Smooth muscle cell (in vitro differentiated cells): ENCODE results near the gene DSCAM. TPM values are rescaled to one million over a fixed set of nuclear protein-coding genes. Genes with fewer than 3 reads are reported as not detected.

Source experiments
- DNase-seq: peaks from one replicate; lab custom pipeline; 2025; ENCODE audit not compliant: unreplicated experiment; lab: John Stamatoyannopoulos, UW
- H2AFZ ChIP-seq: fragments of 200-600 bp; sonication (generic); 2 replicates; pipeline ENCODE4 v1.6.0; 2016; ENCODE audit warnings: antibody characterized with exemption, low read depth, mild to moderate bottlenecking
- H3F3A ChIP-seq: fragments of 200-600 bp; sonication (generic); 2 replicates; pipeline ENCODE4 v1.6.0; 2017; ENCODE audit warnings: antibody characterized with exemption, low read depth
- H3K27ac ChIP-seq: fragments of 200-600 bp; sonication (generic); 2 replicates; pipeline ENCODE4 v1.5.1; 2016; ENCODE audit warnings: low read depth, mild to moderate bottlenecking
- H3K27me3 ChIP-seq: fragments of 200-600 bp; sonication (generic); 2 replicates; pipeline ENCODE4 v1.6.1; 2016; ENCODE audit warnings: low read depth, mild to moderate bottlenecking
- H3K36me3 ChIP-seq: fragments of 200-600 bp; sonication (generic); 2 replicates; pipeline ENCODE4 v1.5.1; 2016; ENCODE audit warnings: low read depth
- H3K4me1 ChIP-seq: fragments of 200-600 bp; sonication (generic); 2 replicates; pipeline ENCODE4 v1.5.1; 2016; ENCODE audit warnings: low read depth
- H3K4me2 ChIP-seq: fragments of 200-600 bp; sonication (generic); 2 replicates; pipeline ENCODE4 v1.6.0; 2016; ENCODE audit warnings: mild to moderate bottlenecking
- H3K4me3 ChIP-seq: fragments of 200-600 bp; sonication (generic); 2 replicates; pipeline ENCODE4 v1.5.1; 2016; ENCODE audit warnings: mild to moderate bottlenecking
- H3K79me2 ChIP-seq: fragments of 200-600 bp; sonication (generic); 2 replicates; pipeline ENCODE4 v1.6.0; 2016; ENCODE audit warnings: low read depth, mild to moderate bottlenecking
- H3K9ac ChIP-seq: fragments of 200-600 bp; sonication (generic); 2 replicates; pipeline ENCODE4 v1.6.0; 2016; ENCODE audit warnings: low read depth
- H3K9me3 ChIP-seq: fragments of 200-600 bp; sonication (generic); replicated peaks from 2 replicates; pipeline ENCODE4 v1.5.1; 2016; ENCODE audit warnings: low read depth
- H4K20me1 ChIP-seq: fragments of 200-600 bp; sonication (generic); 2 replicates; pipeline ENCODE4 v1.6.0; 2016; ENCODE audit warnings: low read depth
- whole genome bisulfite sequencing: methylation state at CpG from one replicate; pipeline ENCODE4 v1.1.7; 2016; ENCODE audit warnings: low lambda C conversion rate; 5-methylcytosine and 5-hydroxymethylcytosine counted together
- polyA plus RNA-seq: library from polyadenylated mRNA; unstranded; fragments of >200 nt; fragmentation: Nextera tagmentation; extraction: Ambion mirVana; gene quantifications from 2 replicates; pipeline ENCODE4 v1.2.1, GENCODE V29; 2016
- total RNA-seq: library from RNA; depleted of rRNA; stranded (reverse); fragments of >200 nt; gene quantifications from 2 replicates; pipeline ENCODE4 v1.2.3, GENCODE V29; 2014
- TF ChIP-seq, protein P1 (sequence below): fragments of 200-600 bp; sonication (generic); IDR thresholded peaks from 2 replicates; pipeline ENCODE4 v1.5.1; 2017; ENCODE audit warnings: borderline replicate concordance, mild to moderate bottlenecking, antibody characterized with exemption; ENCODE audit not compliant: insufficient read depth, poor library complexity, severe bottlenecking

Gene DSCAM
- total and polyA plus RNA-seq, 2 experiments from 2014 or later: not detected

DNA sequence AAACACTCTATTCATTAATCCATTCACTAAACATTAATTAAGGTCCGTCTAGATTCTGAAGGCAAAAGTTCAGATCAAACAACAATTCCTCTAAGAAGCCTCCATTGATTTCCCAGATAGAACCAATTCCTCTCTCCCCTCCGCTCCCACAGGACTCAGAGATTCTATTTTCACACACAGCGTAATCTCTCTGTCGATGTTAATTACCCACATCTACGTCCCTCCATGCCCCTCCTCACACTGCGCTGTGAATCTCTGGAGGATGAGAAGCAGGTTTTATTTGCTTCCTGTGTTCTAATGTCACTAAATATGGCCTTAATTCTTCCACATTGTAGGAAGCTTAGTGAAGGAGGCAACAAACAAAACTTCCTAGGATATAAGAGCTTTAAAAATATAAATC lies 306.7 kb downstream of the DSCAM start:
- WGBS: 78% methylated on average over 6 of the region's 6 CpGs
- H2AFZ ChIP-seq: no peak overlapping the region
- no peak overlapping the region for H3K4me2 ChIP-seq
- no peaks in the 10 kb centered on the region for H3K4me1 ChIP-seq
- no peak for DNase-seq
- no peaks in the 10 kb centered on the region for H4K20me1 ChIP-seq
- TF ChIP-seq, protein P1, sequence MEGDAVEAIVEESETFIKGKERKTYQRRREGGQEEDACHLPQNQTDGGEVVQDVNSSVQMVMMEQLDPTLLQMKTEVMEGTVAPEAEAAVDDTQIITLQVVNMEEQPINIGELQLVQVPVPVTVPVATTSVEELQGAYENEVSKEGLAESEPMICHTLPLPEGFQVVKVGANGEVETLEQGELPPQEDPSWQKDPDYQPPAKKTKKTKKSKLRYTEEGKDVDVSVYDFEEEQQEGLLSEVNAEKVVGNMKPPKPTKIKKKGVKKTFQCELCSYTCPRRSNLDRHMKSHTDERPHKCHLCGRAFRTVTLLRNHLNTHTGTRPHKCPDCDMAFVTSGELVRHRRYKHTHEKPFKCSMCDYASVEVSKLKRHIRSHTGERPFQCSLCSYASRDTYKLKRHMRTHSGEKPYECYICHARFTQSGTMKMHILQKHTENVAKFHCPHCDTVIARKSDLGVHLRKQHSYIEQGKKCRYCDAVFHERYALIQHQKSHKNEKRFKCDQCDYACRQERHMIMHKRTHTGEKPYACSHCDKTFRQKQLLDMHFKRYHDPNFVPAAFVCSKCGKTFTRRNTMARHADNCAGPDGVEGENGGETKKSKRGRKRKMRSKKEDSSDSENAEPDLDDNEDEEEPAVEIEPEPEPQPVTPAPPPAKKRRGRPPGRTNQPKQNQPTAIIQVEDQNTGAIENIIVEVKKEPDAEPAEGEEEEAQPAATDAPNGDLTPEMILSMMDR: no peak
- H3K79me2 ChIP-seq: no peaks in the 10 kb centered on the region
- H3K27ac ChIP-seq: no peak overlapping the region
- H3K9me3 ChIP-seq: no peaks in the 10 kb centered on the region
- no peaks in the 10 kb centered on the region for H3K36me3 ChIP-seq
- H3K9ac ChIP-seq: no peak overlapping the region
- no peak overlapping the region for H3K4me3 ChIP-seq
- H3K27me3 ChIP-seq: no peaks in the 10 kb centered on the region
- no peaks in the 10 kb centered on the region for H3F3A ChIP-seq

DNA sequence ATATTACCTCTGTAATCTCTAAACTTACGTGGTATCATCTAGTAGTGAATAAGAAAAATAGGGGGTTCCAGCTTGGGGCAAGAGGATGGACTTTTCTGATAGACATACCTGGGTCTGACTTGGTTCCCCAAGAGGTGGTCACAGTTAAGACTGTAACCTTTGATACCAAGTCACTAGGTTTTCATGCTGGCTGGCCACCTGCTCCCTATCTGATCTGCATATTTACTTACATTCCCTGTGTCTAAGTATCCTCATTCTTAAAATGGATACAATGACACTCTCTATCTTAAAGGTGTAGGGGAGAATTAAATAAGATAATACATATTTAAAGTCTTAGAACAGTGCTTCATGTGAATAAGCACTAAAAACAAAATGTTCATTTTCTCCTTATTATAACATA lies 312.1 kb downstream of the DSCAM start:
- TF ChIP-seq, protein P1: no peak
- no peaks in the 10 kb centered on the region for H3K9me3 ChIP-seq
- no peaks in the 10 kb centered on the region for H4K20me1 ChIP-seq
- H3K36me3 ChIP-seq: no peaks in the 10 kb centered on the region
- H3K4me2 ChIP-seq: no peak overlapping the region
- no peak overlapping the region for H3K27ac ChIP-seq
- WGBS: 84% methylated on average over 1 of the region's 1 CpG
- H3K4me3 ChIP-seq: no peak overlapping the region
- H3F3A ChIP-seq: no peaks in the 10 kb centered on the region
- H2AFZ ChIP-seq: no peak overlapping the region
- DNase-seq: no peak
- no peaks in the 10 kb centered on the region for H3K79me2 ChIP-seq
- H3K4me1 ChIP-seq: no peaks in the 10 kb centered on the region
- no peak overlapping the region for H3K9ac ChIP-seq
- no peaks in the 10 kb centered on the region for H3K27me3 ChIP-seq

DNA sequence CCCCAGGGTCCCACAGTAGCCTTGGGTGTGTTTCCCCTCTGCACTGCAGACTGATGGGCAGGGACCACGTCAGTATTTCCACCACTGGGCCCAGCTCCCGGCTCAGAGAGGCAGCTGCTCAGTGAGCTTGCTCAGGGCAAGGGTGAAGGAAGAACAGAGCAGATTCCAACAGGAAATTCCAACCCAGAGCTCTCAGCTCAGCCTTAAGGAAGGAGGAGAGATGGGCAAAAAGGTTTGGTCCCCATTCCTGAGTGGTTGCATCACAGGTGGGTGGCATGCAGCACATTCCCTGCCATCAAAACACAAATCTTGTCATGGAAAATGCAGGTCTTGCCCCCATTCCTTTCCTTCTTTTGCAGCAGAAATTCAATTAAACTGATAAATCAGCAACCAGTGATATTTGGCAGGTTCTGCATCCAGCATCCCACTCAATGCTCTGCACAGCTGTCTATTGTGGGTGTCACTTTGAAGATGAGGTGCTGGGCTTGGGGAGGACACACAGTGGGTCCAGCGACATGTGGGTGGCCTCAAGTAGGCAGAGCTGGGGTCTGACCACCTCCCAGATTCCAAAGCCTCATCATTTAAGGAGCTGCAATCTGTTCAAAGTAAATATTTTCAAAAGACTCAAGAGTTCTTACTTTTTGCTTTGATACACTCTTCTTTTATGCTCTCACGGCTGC lies 315.4 kb downstream of the DSCAM start:
- TF ChIP-seq, protein P1: no peak
- H2AFZ ChIP-seq: no peak overlapping the region
- 52% methylated on average over 4 of the region's 4 CpGs for WGBS

DNA sequence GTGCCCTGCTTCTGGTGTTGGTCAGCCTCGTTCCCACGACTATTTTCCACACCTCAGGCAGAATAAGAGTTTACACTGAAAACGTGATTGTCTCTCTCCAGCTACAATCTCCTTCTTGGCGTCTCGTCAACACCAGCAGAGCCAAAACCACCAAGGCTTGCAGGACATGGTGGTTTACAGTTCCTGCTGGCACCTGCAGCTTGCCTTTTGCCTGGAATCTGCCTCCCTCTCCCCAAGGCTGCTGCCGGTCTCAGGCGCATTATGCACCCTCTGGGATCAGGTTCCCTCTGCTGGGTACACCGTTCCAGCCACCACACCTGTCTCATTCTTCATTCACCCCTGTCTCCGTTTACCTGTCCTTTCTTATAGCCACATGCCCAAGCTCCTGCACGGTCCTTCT lies 315.9 kb downstream of the DSCAM start:
- Histone ChIP-seq H3K27ac (no peak overlapping the region), H3K27me3 (no peaks in the 10 kb centered on the region), H2AFZ (no peak overlapping the region), H3K36me3 (no peaks in the 10 kb centered on the region), H3K4me3 (no peak overlapping the region), H4K20me1 (no peaks in the 10 kb centered on the region), H3K79me2 (no peaks in the 10 kb centered on the region), H3K9me3 (no peaks in the 10 kb centered on the region), H3F3A (no peaks in the 10 kb centered on the region), H3K9ac (no peak overlapping the region), H3K4me1 (no peaks in the 10 kb centered on the region), H3K4me2 (no peak overlapping the region)
- TF ChIP-seq, protein P1: no peak
- WGBS: 91% methylated on average over 10 of the region's 10 CpGs
- DNase-seq: no peak

More for the DNA sequence above, 315.4 kb downstream of the DSCAM start:
- Histone ChIP-seq H3K27me3 (no peaks in the 10 kb centered on the region), H3K9ac (no peak overlapping the region), H3K4me1 (no peaks in the 10 kb centered on the region), H3K4me3 (no peak overlapping the region), H4K20me1 (no peaks in the 10 kb centered on the region), H3F3A (no peaks in the 10 kb centered on the region), H3K36me3 (no peaks in the 10 kb centered on the region), H3K27ac (no peak overlapping the region), H3K9me3 (no peaks in the 10 kb centered on the region), H3K79me2 (no peaks in the 10 kb centered on the region), H3K4me2 (no peak overlapping the region)
- DNase-seq: no peak
